Measurements from ENCODE around the gene TAOK2. TPM values are rescaled to one million over a fixed set of nuclear protein-coding genes. Genes with fewer than 3 reads are reported as not detected.
"Not testable (repeated sequence)": the region's sequence is repeated elsewhere in the genome, so short reads cannot be mapped to it uniquely, and the experiment has no call there.

Gene TAOK2
- polyA plus RNA-seq, 1 donor, result 46.6 TPM

DNA sequence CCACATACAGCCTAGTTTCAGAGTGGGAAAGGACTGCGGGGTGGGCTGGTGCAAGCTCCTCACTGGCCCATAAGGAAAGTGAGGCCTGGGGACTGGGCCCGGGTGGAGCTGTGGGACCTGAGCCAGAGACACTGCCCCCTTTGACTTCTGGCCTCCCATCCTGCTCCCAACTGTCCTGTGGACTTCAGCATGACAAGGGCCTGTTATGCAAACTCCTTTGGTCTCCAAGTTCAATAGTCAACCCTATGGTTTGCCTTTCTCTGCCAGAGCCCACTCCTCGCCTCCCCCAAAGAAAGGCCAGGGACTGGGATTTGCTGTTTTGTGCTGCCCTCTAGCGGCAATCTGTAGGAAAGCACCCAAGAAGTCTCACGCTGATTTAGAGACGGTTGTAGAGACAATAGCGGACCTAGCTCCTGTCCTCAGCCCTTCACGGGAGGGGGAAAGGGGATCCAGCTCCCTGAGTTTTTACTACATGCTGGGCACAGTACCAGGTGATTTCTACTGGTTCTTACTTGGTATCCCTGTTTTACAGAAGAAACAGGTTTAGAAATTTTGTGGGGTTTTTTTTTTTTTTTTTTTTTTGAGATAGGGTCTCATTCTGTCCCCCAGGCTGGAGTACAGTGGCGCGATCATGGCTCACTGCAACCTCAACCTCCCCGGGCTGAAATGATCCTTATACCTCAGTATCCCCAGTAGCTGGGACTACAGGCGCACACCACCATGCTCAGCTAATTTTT is 58.6 kb downstream of the TAOK2 start:
- Histone ChIP-seq H3K9me3 (ENCODE audit: control insufficient read depth, low read depth, low read length) (no peaks in the 10 kb centered on the region), H3K27me3 (ENCODE audit: control insufficient read depth, insufficient read depth, low read length) (peaks cover 60% of the 10 kb centered on the region), H3K4me1 (ENCODE audit: control insufficient read depth, insufficient read depth, low read length) (no peaks in the 10 kb centered on the region), H3K4me3 (ENCODE audit: low read length) (no peak overlapping the region), H3K27ac (ENCODE audit: low read length) (no peak overlapping the region), H3K36me3 (ENCODE audit: control insufficient read depth, insufficient read depth, low read length) (no peaks in the 10 kb centered on the region)
- WGBS (ENCODE audit: insufficient coverage, low lambda C conversion rate), result no CpG with 5 or more reads among the region's 12 CpGs
- DNase-seq, result peak; percentile 27 to 35

DNA sequence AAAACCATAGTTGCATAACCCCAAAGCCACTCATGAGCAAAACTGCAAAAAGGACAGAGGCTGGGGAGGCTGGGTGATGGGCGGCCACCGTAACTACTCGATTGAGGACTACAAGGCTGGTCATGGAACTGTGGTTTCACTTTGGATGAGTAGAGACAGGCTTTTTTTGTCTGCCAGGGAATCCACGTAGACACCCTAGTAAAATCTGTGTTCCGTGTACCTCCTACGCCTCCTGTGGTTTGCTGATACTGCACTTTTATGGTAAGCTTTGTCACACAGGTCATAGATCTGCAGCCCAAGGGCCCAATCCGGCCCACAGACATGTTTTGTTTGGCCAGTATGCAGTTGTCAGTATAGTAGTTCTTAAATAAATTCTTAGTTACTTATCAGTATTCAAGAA is 59.6 kb downstream of the TAOK2 start:
- DNase-seq, result no peak
- Histone ChIP-seq H3K4me3 (ENCODE audit: low read length) (no peak overlapping the region), H3K27ac (ENCODE audit: low read length) (no peak overlapping the region), H3K4me1 (ENCODE audit: control insufficient read depth, insufficient read depth, low read length) (no peaks in the 10 kb centered on the region), H3K9me3 (ENCODE audit: control insufficient read depth, low read depth, low read length) (no peaks in the 10 kb centered on the region), H3K36me3 (ENCODE audit: control insufficient read depth, insufficient read depth, low read length) (no peaks in the 10 kb centered on the region), H3K27me3 (ENCODE audit: control insufficient read depth, insufficient read depth, low read length) (peaks cover 50% of the 10 kb centered on the region)
- no CpG with 5 or more reads among the region's 7 CpGs for WGBS (ENCODE audit: insufficient coverage, low lambda C conversion rate)

GRCh38 chr16:30040221-30040620 is 66.6 kb downstream of the TAOK2 start:
- Histone ChIP-seq H3K9me3 (ENCODE audit: control insufficient read depth, low read depth, low read length) (no peaks in the 10 kb centered on the region), H3K36me3 (ENCODE audit: control insufficient read depth, insufficient read depth, low read length) (no peaks in the 10 kb centered on the region), H3K4me1 (ENCODE audit: control insufficient read depth, insufficient read depth, low read length) (no peaks in the 10 kb centered on the region), H3K27ac (ENCODE audit: low read length) (no peak overlapping the region), H3K27me3 (ENCODE audit: control insufficient read depth, insufficient read depth, low read length) (peaks cover 3% of the 10 kb centered on the region), H3K4me3 (ENCODE audit: low read length) (no peak overlapping the region)
- no CpG with 5 or more reads among the region's 5 CpGs for WGBS (ENCODE audit: insufficient coverage, low lambda C conversion rate)
- DNase-seq, result no peak

GRCh38 chr16:30040690-30041089 is 67.0 kb downstream of the TAOK2 start:
- not testable (repeated sequence) for H3K27ac ChIP-seq (ENCODE audit: low read length); H3K4me1 ChIP-seq (ENCODE audit: control insufficient read depth, insufficient read depth, low read length); H3K4me3 ChIP-seq (ENCODE audit: low read length); H3K36me3 ChIP-seq (ENCODE audit: control insufficient read depth, insufficient read depth, low read length); H3K9me3 ChIP-seq (ENCODE audit: control insufficient read depth, low read depth, low read length); H3K27me3 ChIP-seq (ENCODE audit: control insufficient read depth, insufficient read depth, low read length); DNase-seq
- WGBS (ENCODE audit: insufficient coverage, low lambda C conversion rate), result no CpG with 5 or more reads among the region's 5 CpGs

- Histone ChIP-seq H3K27ac (ENCODE audit: low read length) (no peak overlapping the region), H3K9me3 (ENCODE audit: control insufficient read depth, low read depth, low read length) (no peaks in the 10 kb centered on the region), H3K27me3 (ENCODE audit: control insufficient read depth, insufficient read depth, low read length) (no peaks in the 10 kb centered on the region), H3K4me1 (ENCODE audit: control insufficient read depth, insufficient read depth, low read length) (no peaks in the 10 kb centered on the region), H3K36me3 (ENCODE audit: control insufficient read depth, insufficient read depth, low read length) (no peaks in the 10 kb centered on the region), H3K4me3 (ENCODE audit: low read length) (no peak overlapping the region)
- DNase-seq, result no peak
- WGBS (ENCODE audit: insufficient coverage, low lambda C conversion rate), result 46% methylated on average over 4 of the region's 5 CpGs
Observed at GRCh38 chr16:30041841-30042240, 68.2 kb downstream of the TAOK2 start.

Other genes with a start within 250 kb of the TAOK2 start
- gene C16orf54, start 227.9 kb upstream of the TAOK2 start, polyA plus RNA-seq, result 1.5 TPM
- 2.2 TPM for gene ZG16, start 195.6 kb upstream of the TAOK2 start, polyA plus RNA-seq
- 40.9 TPM for gene KIF22, start 183.1 kb upstream of the TAOK2 start, polyA plus RNA-seq
- gene MAZ, start 167.3 kb upstream of the TAOK2 start, polyA plus RNA-seq, result 236 TPM
- 12.8 TPM for gene PRRT2, start 161.7 kb upstream of the TAOK2 start, polyA plus RNA-seq
- 36.4 TPM for gene PAGR1, start 157.7 kb upstream of the TAOK2 start, polyA plus RNA-seq
- 128 TPM for gene MVP, start 153.4 kb upstream of the TAOK2 start, polyA plus RNA-seq
- 68.7 TPM for gene CDIPT, start 110.6 kb upstream of the TAOK2 start, polyA plus RNA-seq
- gene SEZ6L2, start 74.3 kb upstream of the TAOK2 start, polyA plus RNA-seq, result 52.3 TPM
- 15.0 TPM for gene ASPHD1, start 73.4 kb upstream of the TAOK2 start, polyA plus RNA-seq
- 30.4 TPM for gene KCTD13, start 47.6 kb upstream of the TAOK2 start, polyA plus RNA-seq
- 160 TPM for gene TMEM219, start 11.8 kb upstream of the TAOK2 start, polyA plus RNA-seq
- 12.0 TPM for gene HIRIP3, start 21.7 kb downstream of the TAOK2 start, polyA plus RNA-seq
- gene INO80E, start 22.4 kb downstream of the TAOK2 start, polyA plus RNA-seq, result 60.5 TPM
- gene DOC2A, start 37.2 kb downstream of the TAOK2 start, polyA plus RNA-seq, result 4.2 TPM
- gene C16orf92, start 49.3 kb downstream of the TAOK2 start, polyA plus RNA-seq, result not detected
- gene TLCD3B, start 57.4 kb downstream of the TAOK2 start, polyA plus RNA-seq, result 3.2 TPM
- 421 TPM for gene ALDOA, start 91.9 kb downstream of the TAOK2 start, polyA plus RNA-seq
- gene PPP4C, start 102.1 kb downstream of the TAOK2 start, polyA plus RNA-seq, result 97.9 TPM
- gene TBX6, start 118.1 kb downstream of the TAOK2 start, polyA plus RNA-seq, result 1.4 TPM
- 64.5 TPM for gene YPEL3, start 122.3 kb downstream of the TAOK2 start, polyA plus RNA-seq
- 18.1 TPM for gene GDPD3, start 139.7 kb downstream of the TAOK2 start, polyA plus RNA-seq
- 165 TPM for gene MAPK3, start 149.4 kb downstream of the TAOK2 start, polyA plus RNA-seq
- 36.7 TPM for gene CORO1A, start 209.7 kb downstream of the TAOK2 start, polyA plus RNA-seq
- gene BOLA2B, start 219.8 kb downstream of the TAOK2 start, polyA plus RNA-seq, result 57.9 TPM
- 74.9 TPM for gene SLX1A, start 220.0 kb downstream of the TAOK2 start, polyA plus RNA-seq
- gene SULT1A3, start 225.4 kb downstream of the TAOK2 start, polyA plus RNA-seq, result 46.4 TPM